B cell (primary cell): Measurements from ENCODE around the gene USP37. TPM values are rescaled to one million over a fixed set of nuclear protein-coding genes. Genes with fewer than 3 reads are reported as not detected.

Experiments
- ATAC-seq: fragments of 200-7000 bp; cut with Tn5 transposase; one replicate; pipeline ENCODE4 v1.10.0; 2021; ENCODE audit warnings: low read depth, mild to moderate bottlenecking, moderate number of reproducible peaks, moderate library complexity
- CTCF ChIA-PET: fragments of 350-600 bp; sonication (Branson Sonifier 250); formaldehyde crosslinking; loops from one replicate; lab custom pipeline; 2021; ENCODE audit warnings: antibody characterized with exemption, inconsistent platforms; lab: Charles Lee
- POLR2A ChIA-PET: fragments of 350-600 bp; sonication (Branson Sonifier 250); formaldehyde crosslinking; loops from one replicate; lab custom pipeline; 2021; ENCODE audit warnings: antibody characterized with exemption; lab: Charles Lee
- DNase-seq: peaks from one replicate; pipeline ENCODE4 v3.0.0; 2013
- H2AFZ ChIP-seq: 2 replicates; pipeline ENCODE4 v1.6.1; 2012; ENCODE audit warnings: mild to moderate bottlenecking, low read depth, low read length; ENCODE audit not compliant: insufficient read depth, poor library complexity, severe bottlenecking
- H3K27ac ChIP-seq, 2 donors: 1 replicate in 1 of 2; 2 replicates in 1 of 2; pipeline ENCODE4 v1.5.1; 2012 to 2013; ENCODE audit warnings: low read length in 2 of 2, mild to moderate bottlenecking in 2 of 2, moderate library complexity in 1 of 2
- H3K27me3 ChIP-seq, 4 experiments: fragments of 200-600 bp in 1 of 4; sonication (generic) in 1 of 4; replicated peaks in 1 of 4; 1 replicate in 2 of 4; 2 replicates in 2 of 4; pipeline versions ENCODE4 v1.6.1 to v1.7.0; 2013 to 2016; ENCODE audit warnings: low read length in 3 of 4, mild to moderate bottlenecking in 2 of 4, mixed read lengths in 1 of 4, moderate library complexity in 1 of 4; ENCODE audit not compliant: insufficient read depth in 4 of 4, control insufficient read depth in 3 of 4; ENCODE audit errors: control extremely low read depth in 1 of 4
- H3K36me3 ChIP-seq, 2 experiments: replicated peaks in 1 of 2; 1 replicate in 1 of 2; 2 replicates in 1 of 2; pipeline versions ENCODE4 v1.6.1 to v1.7.1; 2013; ENCODE audit warnings: low read length in 1 of 2; ENCODE audit not compliant: insufficient read depth in 2 of 2, control insufficient read depth in 1 of 2; ENCODE audit errors: control extremely low read depth in 1 of 2, extremely low read depth in 1 of 2
- H3K4me1 ChIP-seq, 2 donors: fragments of 200-600 bp in 1 of 2; sonication (generic) in 1 of 2; 1 replicate in 1 of 2; 2 replicates in 1 of 2; pipeline versions ENCODE4 v1.5.1 to v1.6.1; 2013 to 2017; ENCODE audit warnings: low read length in 2 of 2; ENCODE audit not compliant: control insufficient read depth in 2 of 2, insufficient read depth in 2 of 2
- H3K4me2 ChIP-seq: replicated peaks from 2 replicates; pipeline ENCODE3; 2012; ENCODE audit warnings: mild to moderate bottlenecking, low read depth, low read length; ENCODE audit not compliant: poor library complexity, severe bottlenecking
- H3K4me3 ChIP-seq, 5 experiments: fragments of 200-600 bp in 1 of 5; sonication (generic) in 1 of 5; 1 replicate in 3 of 5; 2 replicates in 2 of 5; pipeline versions ENCODE4 v1.5.1 to v1.7.0; 2011 to 2016; ENCODE audit warnings: low read length in 4 of 5, mild to moderate bottlenecking in 4 of 5, low read depth in 2 of 5, control low read depth in 1 of 5, moderate library complexity in 1 of 5; ENCODE audit not compliant: insufficient read depth in 1 of 5; ENCODE audit errors: control extremely low read depth in 1 of 5, extremely low read depth in 1 of 5
- H3K79me2 ChIP-seq: fragments of 200-600 bp; sonication (generic); one replicate; pipeline ENCODE4 v1.6.0; 2016; ENCODE audit warnings: low read length; ENCODE audit not compliant: control insufficient read depth, insufficient read depth
- H3K9ac ChIP-seq: fragments of 200-600 bp; sonication (generic); 2 replicates; pipeline ENCODE4 v1.6.1; 2017; ENCODE audit warnings: mild to moderate bottlenecking, low read length, moderate library complexity
- H3K9me3 ChIP-seq, 3 donors: one replicate each; pipeline versions ENCODE4 v1.6.1 to v1.7.1; 2013; ENCODE audit warnings: low read length in 2 of 3; ENCODE audit not compliant: control insufficient read depth in 2 of 3, insufficient read depth in 1 of 3; ENCODE audit errors: control extremely low read depth in 1 of 3
- H4K20me1 ChIP-seq: 2 replicates; pipeline ENCODE4 v1.6.0; 2012; ENCODE audit warnings: mild to moderate bottlenecking, low read length; ENCODE audit not compliant: insufficient read depth, control insufficient read depth, poor library complexity, severe bottlenecking
- H3K27ac Mint-ChIP-seq: one replicate; pipeline ENCODE4 v1.8.0; 2021; ENCODE audit warnings: mixed read lengths
- H3K27me3 Mint-ChIP-seq: one replicate; pipeline ENCODE4 v1.8.0; 2021; ENCODE audit warnings: mixed read lengths
- H3K4me1 Mint-ChIP-seq: one replicate; pipeline ENCODE4 v1.8.0; 2021; ENCODE audit warnings: mixed read lengths
- H3K4me3 Mint-ChIP-seq: one replicate; pipeline ENCODE4 v1.8.0; 2021; ENCODE audit warnings: mixed read lengths
- H3K9me3 Mint-ChIP-seq: one replicate; pipeline ENCODE4 v1.8.0; 2022; ENCODE audit warnings: mixed read lengths; ENCODE audit not compliant: insufficient read depth
- CTCF ChIP-seq: fragments of 200-600 bp; IDR thresholded peaks from one replicate; pipeline ENCODE4 v1.8.0; 2022; ENCODE audit warnings: antibody characterized with exemption, mild to moderate bottlenecking
- EZH2 ChIP-seq: IDR thresholded peaks from 2 replicates; pipeline ENCODE4 v1.6.1; 2012; ENCODE audit warnings: borderline replicate concordance, low read depth, mild to moderate bottlenecking, moderate library complexity, low read length; ENCODE audit not compliant: insufficient read depth, poor library complexity, severe bottlenecking
- WGBS: methylation state at CpG from one replicate; pipeline ENCODE4 v1.1.5; 2013; ENCODE audit warnings: missing lambda C conversion rate; ENCODE audit not compliant: insufficient coverage; 5-methylcytosine and 5-hydroxymethylcytosine counted together
- intact Hi-C: fragments of 100-400 bp; cut with micrococcal nuclease; formaldehyde crosslinking; loops from one replicate; pipeline ENCODE4 v1.10.0; 2022
- polyA plus RNA-seq: library from polyadenylated mRNA; depleted of rRNA; stranded (reverse); fragments of >200 nt; gene quantifications from 2 replicates; pipeline ENCODE4 v1.2.3, GENCODE V29; 2012
- total RNA-seq, 2 donors: library from RNA; stranded (reverse); fragments of 120-200 nt in 1 of 2; gene quantifications; 1 replicate in 1 of 2; 2 replicates in 1 of 2; pipeline versions ENCODE4 v1.2.3 to v1.2.4, GENCODE V29; 2013 to 2022

The USP37 gene
- total and polyA plus RNA-seq, 2 donors (not counting 1 experiment from before 2014, with no cell fraction given) = 3.1 to 29.0 TPM

- H3K4me3 Mint-ChIP-seq = peak overlapping the region; percentile 88
- H3K9me3 Mint-ChIP-seq = no peaks in the 10 kb centered on the region
- peak overlapping the region in 4 of 5 experiments; percentile 41 to 72 (median 56) for H3K4me3 ChIP-seq
- no peaks in the 10 kb centered on the region for H3K9me3 ChIP-seq
- 9% methylated on average over 11 of the region's 15 CpGs for WGBS
- H3K4me1 ChIP-seq = peaks cover 34 to 54% of the 10 kb centered on the region in 2 donors
- H3K79me2 ChIP-seq = peaks cover 12% of the 10 kb centered on the region
- H3K36me3 ChIP-seq = peaks cover 2 to 33% of the 10 kb centered on the region in 2 experiments
- peak overlapping the region; percentile 55 to 78 for H3K27ac ChIP-seq
- H3K27me3 ChIP-seq = no peaks in the 10 kb centered on the region
- ChIA-PET POLR2A (interaction anchor here (0.7 to 1.2 kb wide), 3 partner anchors 10 to 113 kb away, joined by 3 to 5 read pairs (median 3); partner anchors contain the start of gene TMBIM1), CTCF (interaction anchor here (1.0 to 2.1 kb wide), 4 partner anchors 10 to 187 kb away, joined by 3 to 9 read pairs (median 4); no protein-coding TSS in a partner anchor)
- no peak for TF ChIP-seq CTCF
- no peak for TF ChIP-seq EZH2
- H3K27me3 Mint-ChIP-seq = no peaks in the 10 kb centered on the region
- peaks cover 51% of the 10 kb centered on the region for H3K4me1 Mint-ChIP-seq
- peak overlapping the region; percentile 96 for H3K4me2 ChIP-seq
- no peak for ATAC-seq
- intact Hi-C loops = loop anchor here (1.0 to 2.0 kb wide), 6 partner anchors 9 to 491 kb away; partner anchors contain the start of genes CNOT9, TTLL4 and USP37
- peaks cover 39% of the 10 kb centered on the region for H4K20me1 ChIP-seq
- peak overlapping the region; percentile 56 for H2AFZ ChIP-seq
- no peak for DNase-seq
- peak overlapping the region; percentile 59 for H3K9ac ChIP-seq
- peak overlapping the region; percentile 89 for H3K27ac Mint-ChIP-seq
These were observed 162.4 kb downstream of the USP37 start for GRCh38 chr2:218405746-218406208.

GRCh38 chr2:218405086-218405745 is 162.9 kb downstream of the USP37 start:
- Histone ChIP-seq H3K4me2 (peak overlapping the region; percentile 96), H3K9ac (peak overlapping the region; percentile 59), H4K20me1 (peaks cover 39% of the 10 kb centered on the region), H3K27me3 (no peaks in the 10 kb centered on the region), H3K4me1 (peaks cover 34 to 54% of the 10 kb centered on the region in 2 donors), H2AFZ (no peak overlapping the region), H3K9me3 (no peaks in the 10 kb centered on the region), H3K27ac (peak overlapping the region; percentile 55 to 78), H3K36me3 (peaks cover 2 to 33% of the 10 kb centered on the region in 2 experiments), H3K4me3 (peak overlapping the region in 2 of 5 experiments; percentile 41 to 72), H3K79me2 (peaks cover 16% of the 10 kb centered on the region)
- H3K4me1 Mint-ChIP-seq = peaks cover 51% of the 10 kb centered on the region
- TF ChIP-seq EZH2 (no peak), CTCF (no peak)
- H3K27ac Mint-ChIP-seq = peak overlapping the region; percentile 89
- POLR2A ChIA-PET = interaction anchor here (0.7 to 1.2 kb wide), 2 partner anchors 9 to 132 kb away, joined by 3 to 4 read pairs; no protein-coding TSS in a partner anchor
- no peaks in the 10 kb centered on the region for H3K27me3 Mint-ChIP-seq
- CTCF ChIA-PET = interaction anchor here (0.5 to 2.1 kb wide), 4 partner anchors 8 to 114 kb away, joined by 3 to 9 read pairs (median 4); no protein-coding TSS in a partner anchor
- no CpG with 5 or more reads among the region's 8 CpGs for WGBS
- ATAC-seq = no peak
- no peaks in the 10 kb centered on the region for H3K9me3 Mint-ChIP-seq
- DNase-seq = no peak
- H3K4me3 Mint-ChIP-seq = peak overlapping the region; percentile 88
- intact Hi-C loops = no loop called here
